BJ (cell line): ENCODE results near the gene BPGM. TPM values are rescaled to one million over a fixed set of nuclear protein-coding genes. Genes with fewer than 3 reads are reported as not detected.
A peak's percentile ranks its signal among the peaks of the same experiment; 100 is the strongest.

ENCODE experiments used
- CTCF ChIA-PET: fragments of 350-600 bp; formaldehyde crosslinking; extraction: SDS; loops from one replicate; lab custom pipeline; 2021; ENCODE audit warnings: antibody characterized with exemption, inconsistent platforms; lab: Yijun Ruan, JAX
- POLR2A ChIA-PET: fragments of 300-600 bp; sonication (Branson Sonifier 250); formaldehyde crosslinking; extraction: SDS; loops from one replicate; lab custom pipeline; 2021; ENCODE audit warnings: antibody characterized with exemption; lab: Charles Lee
- DNase-seq: peaks from one replicate; pipeline ENCODE4 v3.0.0-alpha.2; 2011; ENCODE audit warnings: low read depth
- H3K27me3 ChIP-seq: 2 replicates; pipeline ENCODE4 v1.6.0; 2011; ENCODE audit warnings: low read length; ENCODE audit not compliant: control insufficient read depth, insufficient read depth
- H3K36me3 ChIP-seq: 2 replicates; pipeline ENCODE4 v1.5.1; 2011; ENCODE audit warnings: low read length; ENCODE audit not compliant: control insufficient read depth, insufficient read depth
- H3K4me3 ChIP-seq: 2 replicates; pipeline ENCODE4 v1.5.1; 2011; ENCODE audit warnings: low read depth, mild to moderate bottlenecking, control low read depth, low read length
- polyA plus RNA-seq: library from polyadenylated mRNA; depleted of rRNA; stranded (reverse); fragments of >200 nt; gene quantifications from 2 replicates; pipeline ENCODE4 v1.2.3, GENCODE V29; 2011
- TF ChIP-seq, protein P1 (sequence below): IDR thresholded peaks from 2 replicates; pipeline ENCODE4 v1.5.1; 2011; ENCODE audit warnings: low read depth, mild to moderate bottlenecking, control low read depth, inconsistent platforms, low read length, moderate library complexity; ENCODE audit not compliant: insufficient read depth

BPGM gene
- polyA plus RNA-seq, 1 experiment = 14.1 TPM

- TF ChIP-seq, protein P1, sequence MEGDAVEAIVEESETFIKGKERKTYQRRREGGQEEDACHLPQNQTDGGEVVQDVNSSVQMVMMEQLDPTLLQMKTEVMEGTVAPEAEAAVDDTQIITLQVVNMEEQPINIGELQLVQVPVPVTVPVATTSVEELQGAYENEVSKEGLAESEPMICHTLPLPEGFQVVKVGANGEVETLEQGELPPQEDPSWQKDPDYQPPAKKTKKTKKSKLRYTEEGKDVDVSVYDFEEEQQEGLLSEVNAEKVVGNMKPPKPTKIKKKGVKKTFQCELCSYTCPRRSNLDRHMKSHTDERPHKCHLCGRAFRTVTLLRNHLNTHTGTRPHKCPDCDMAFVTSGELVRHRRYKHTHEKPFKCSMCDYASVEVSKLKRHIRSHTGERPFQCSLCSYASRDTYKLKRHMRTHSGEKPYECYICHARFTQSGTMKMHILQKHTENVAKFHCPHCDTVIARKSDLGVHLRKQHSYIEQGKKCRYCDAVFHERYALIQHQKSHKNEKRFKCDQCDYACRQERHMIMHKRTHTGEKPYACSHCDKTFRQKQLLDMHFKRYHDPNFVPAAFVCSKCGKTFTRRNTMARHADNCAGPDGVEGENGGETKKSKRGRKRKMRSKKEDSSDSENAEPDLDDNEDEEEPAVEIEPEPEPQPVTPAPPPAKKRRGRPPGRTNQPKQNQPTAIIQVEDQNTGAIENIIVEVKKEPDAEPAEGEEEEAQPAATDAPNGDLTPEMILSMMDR = no peak
- no peak for DNase-seq
Observed at GRCh38 chr7:134630237-134630636, 16.4 kb upstream of the BPGM start.

DNA sequence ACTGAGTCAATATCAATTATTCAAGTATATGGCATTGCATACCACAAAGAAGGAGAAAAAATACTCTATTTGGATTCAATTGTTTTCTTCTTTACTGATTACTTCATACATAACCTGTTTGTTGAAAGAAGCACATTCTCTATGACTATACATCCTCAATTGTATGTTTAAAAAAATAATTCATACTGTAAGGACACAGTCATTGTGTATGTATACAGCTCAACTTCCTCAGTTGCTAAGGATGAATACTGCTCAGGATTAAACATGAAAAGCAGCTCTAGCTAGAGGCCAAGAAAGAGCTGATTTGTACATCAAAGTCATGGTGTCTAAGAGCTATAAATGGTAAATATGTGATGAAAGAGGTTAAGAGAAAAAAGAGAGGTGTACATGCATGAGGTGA, 15.8 kb upstream of the BPGM start:
- TF ChIP-seq, protein P1 = no peak
- Histone ChIP-seq H3K4me3 (no peak overlapping the region), H3K36me3 (no peaks in the 10 kb centered on the region), H3K27me3 (no peaks in the 10 kb centered on the region)
- ChIA-PET POLR2A (interaction anchor here (0.7 kb wide), 1 partner anchor 62 kb away, joined by 3 read pairs; no protein-coding TSS in a partner anchor), CTCF (interaction anchor here (1.3 to 4.0 kb wide), 4 partner anchors 15 to 355 kb away, joined by 3 to 29 read pairs (median 5); partner anchors contain the start of genes AGBL3 and BPGM)
- no peak for DNase-seq

More at GRCh38 chr7:134630237-134630636, 16.4 kb upstream of the BPGM start:
- Histone ChIP-seq H3K36me3 (no peaks in the 10 kb centered on the region), H3K4me3 (no peak overlapping the region), H3K27me3 (no peaks in the 10 kb centered on the region)
- ChIA-PET CTCF (interaction anchor here (1.0 to 4.0 kb wide), 3 partner anchors 16 to 60 kb away, joined by 3 to 29 read pairs (median 5); partner anchors contain the start of gene BPGM), POLR2A (no interaction called here)

DNA sequence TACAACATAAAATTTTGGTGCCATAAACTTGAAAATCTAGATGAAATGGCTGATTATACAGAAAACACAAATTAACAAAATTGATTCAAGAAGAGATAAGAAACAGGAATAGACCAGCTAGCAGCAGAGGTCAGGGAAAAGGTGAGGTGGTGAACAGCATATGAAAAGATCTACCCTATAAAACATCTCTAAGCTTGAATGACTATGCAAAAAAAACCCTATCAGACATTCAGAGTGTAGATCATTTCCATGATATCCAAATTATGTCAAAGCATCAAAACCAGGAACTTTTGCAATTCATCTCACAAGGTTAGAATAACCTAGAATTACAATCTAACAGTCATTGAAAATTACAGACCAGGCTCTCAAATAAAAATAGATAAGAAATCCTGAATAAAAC, 14.6 kb upstream of the BPGM start:
- TF ChIP-seq, protein P1 = no peak
- DNase-seq = no peak
- Histone ChIP-seq H3K4me3 (no peak overlapping the region), H3K27me3 (no peaks in the 10 kb centered on the region), H3K36me3 (no peaks in the 10 kb centered on the region)
- CTCF ChIA-PET = interaction anchor here (0.6 to 4.0 kb wide), 9 partner anchors 8 to 354 kb away, joined by 3 to 29 read pairs (median 5); partner anchors contain the start of genes AGBL3 and BPGM
- POLR2A ChIA-PET = no interaction called here

DNA sequence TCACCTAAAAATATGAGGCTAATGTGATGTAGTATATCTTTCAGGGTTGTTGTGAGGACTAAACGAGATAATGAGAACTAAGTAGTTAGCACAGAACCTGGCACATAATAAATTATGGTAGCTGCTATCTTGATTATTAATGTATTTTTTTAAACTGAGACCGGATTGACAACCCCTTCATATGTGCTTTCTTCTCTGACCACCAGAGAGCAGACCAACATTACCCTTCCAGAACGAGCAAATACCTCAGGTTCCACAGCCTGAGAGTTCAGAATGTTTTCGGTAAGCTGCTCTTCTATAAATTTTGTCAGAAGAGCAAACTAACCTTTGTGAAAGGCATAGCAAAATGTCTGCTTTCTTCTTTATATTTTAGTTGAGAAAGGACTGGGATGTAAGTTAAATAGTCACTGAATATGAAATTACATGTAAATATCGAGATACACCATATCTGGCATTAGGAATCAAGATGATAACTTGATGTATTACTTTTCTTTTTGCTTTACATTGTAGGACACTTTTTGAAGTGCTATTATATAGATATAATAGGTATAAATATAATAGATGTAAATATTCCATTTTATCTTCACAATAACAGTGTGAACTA, 13.6 kb upstream of the BPGM start:
- TF ChIP-seq, protein P1 = peak; percentile 66
- DNase-seq = no peak
- ChIA-PET POLR2A (interaction anchor here (0.8 kb wide), 1 partner anchor 60 kb away, joined by 4 read pairs; no protein-coding TSS in a partner anchor), CTCF (interaction anchor here (0.5 to 4.0 kb wide), 20 partner anchors 9 to 1077 kb away, joined by 3 to 29 read pairs (median 5); partner anchors contain the start of genes AGBL3 and BPGM)
- H3K36me3 ChIP-seq = no peaks in the 10 kb centered on the region
- no peak overlapping the region for H3K4me3 ChIP-seq
- no peaks in the 10 kb centered on the region for H3K27me3 ChIP-seq

- no peak for DNase-seq
- Histone ChIP-seq H3K36me3 (no peaks in the 10 kb centered on the region), H3K27me3 (no peaks in the 10 kb centered on the region), H3K4me3 (no peak overlapping the region)
- CTCF ChIA-PET = interaction anchor here (1.7 to 2.0 kb wide), 2 partner anchors 10 to 50 kb away, joined by 3 to 8 read pairs; partner anchors contain the start of gene BPGM
- TF ChIP-seq, protein P1 = no peak
- POLR2A ChIA-PET = no interaction called here
Observed at GRCh38 chr7:134636008-134636449, 10.6 kb upstream of the BPGM start.
